ENCODE results near the gene CORO6.

Gene CORO6

GRCh38 chr17:29630630-29631193, 8.0 kb upstream of the CORO6 start:
- DNase-seq = no peak

- no peak for DNase-seq
Observed at GRCh38 chr17:29629839-29630238, 7.1 kb upstream of the CORO6 start.

- DNase-seq = no peak
Observed at GRCh38 chr17:29628644-29629043, 5.9 kb upstream of the CORO6 start.

- no peak for DNase-seq
Observed at GRCh38 chr17:29627951-29628350, 5.2 kb upstream of the CORO6 start.

- DNase-seq = no peak
Observed at GRCh38 chr17:29625037-29625750, 2.5 kb upstream of the CORO6 start.

- DNase-seq = no peak
Observed at GRCh38 chr17:29624586-29624985, 1.9 kb upstream of the CORO6 start.

GRCh38 chr17:29623283-29623647, 553 bp upstream of the CORO6 start:
- DNase-seq = no peak

GRCh38 chr17:29621751-29622194, 939 bp downstream of the CORO6 start:
- DNase-seq = no peak

- DNase-seq = no peak
Observed at GRCh38 chr17:29620779-29621500, 1.8 kb downstream of the CORO6 start.

- no peak for DNase-seq
Observed at GRCh38 chr17:29620271-29620670, 2.4 kb downstream of the CORO6 start.

- DNase-seq = no peak
Observed at GRCh38 chr17:29619251-29619650, 3.5 kb downstream of the CORO6 start.

- DNase-seq = no peak
Observed at GRCh38 chr17:29618272-29619065, 4.2 kb downstream of the CORO6 start.

- DNase-seq = peak; percentile 91
Observed at GRCh38 chr17:29617481-29618271, 5.0 kb downstream of the CORO6 start.

- DNase-seq = peak; percentile 96
Observed at GRCh38 chr17:29617125-29617480, 5.6 kb downstream of the CORO6 start.

GRCh38 chr17:29616300-29617048, 6.2 kb downstream of the CORO6 start:
- peak; percentile 45 for DNase-seq

GRCh38 chr17:29615492-29616299, 7.0 kb downstream of the CORO6 start:
- peak; percentile 90 for DNase-seq

GRCh38 chr17:29615048-29615385, 7.7 kb downstream of the CORO6 start:
- DNase-seq = peak; percentile 75

- DNase-seq = no peak
Observed at GRCh38 chr17:29614349-29615047, 8.2 kb downstream of the CORO6 start.

- no peak for DNase-seq
Observed at GRCh38 chr17:29613856-29614255, 8.9 kb downstream of the CORO6 start.

- DNase-seq = peak; percentile 99
Observed at GRCh38 chr17:29613352-29613837, 9.3 kb downstream of the CORO6 start.
